ENCODE measurements around the gene SULT2B1.
"Not testable (repeated sequence)": the region's sequence is repeated elsewhere in the genome, so short reads cannot be mapped to it uniquely, and the experiment has no call there.

Gene SULT2B1

GRCh38 chr19:48569814-48570213 lies 17.8 kb downstream of the SULT2B1 start:
- H3K36me3 Mint-ChIP-seq = no peaks in the 10 kb centered on the region
- no peaks in the 10 kb centered on the region for H3K9me3 Mint-ChIP-seq
- no peak overlapping the region for H3K27ac Mint-ChIP-seq
- H3K4me1 Mint-ChIP-seq = no peaks in the 10 kb centered on the region
- no peak overlapping the region for H3K4me3 Mint-ChIP-seq
- ATAC-seq = no peak
- peaks cover 35% of the 10 kb centered on the region for H3K27me3 Mint-ChIP-seq

GRCh38 chr19:48571378-48572162 lies 19.6 kb downstream of the SULT2B1 start:
- Mint-ChIP-seq H3K27ac (no peak overlapping the region), H3K27me3 (peaks cover 20% of the 10 kb centered on the region), H3K36me3 (no peaks in the 10 kb centered on the region), H3K4me3 (no peak overlapping the region), H3K4me1 (no peaks in the 10 kb centered on the region), H3K9me3 (no peaks in the 10 kb centered on the region)
- no peak for ATAC-seq

- ATAC-seq = no peak
- H3K4me3 Mint-ChIP-seq = no peak overlapping the region
- H3K27me3 Mint-ChIP-seq = peaks cover 7% of the 10 kb centered on the region
- H3K9me3 Mint-ChIP-seq = no peaks in the 10 kb centered on the region
- H3K36me3 Mint-ChIP-seq = no peaks in the 10 kb centered on the region
- H3K4me1 Mint-ChIP-seq = no peaks in the 10 kb centered on the region
- no peak overlapping the region for H3K27ac Mint-ChIP-seq
Observed at GRCh38 chr19:48573163-48573505, 21.2 kb downstream of the SULT2B1 start.

GRCh38 chr19:48575931-48576622 lies 24.1 kb downstream of the SULT2B1 start:
- Mint-ChIP-seq H3K4me1 (no peaks in the 10 kb centered on the region), H3K36me3 (no peaks in the 10 kb centered on the region), H3K4me3 (no peak overlapping the region), H3K27me3 (no peaks in the 10 kb centered on the region), H3K9me3 (no peaks in the 10 kb centered on the region), H3K27ac (no peak overlapping the region)
- ATAC-seq = no peak

GRCh38 chr19:48577908-48578307 lies 25.9 kb downstream of the SULT2B1 start:
- not testable (repeated sequence) for ATAC-seq, H3K27ac Mint-ChIP-seq, H3K9me3 Mint-ChIP-seq, H3K36me3 Mint-ChIP-seq, H3K27me3 Mint-ChIP-seq, H3K4me1 Mint-ChIP-seq, H3K4me3 Mint-ChIP-seq

- peaks cover 2% of the 10 kb centered on the region for H3K4me1 Mint-ChIP-seq
- peaks cover 10% of the 10 kb centered on the region for H3K27me3 Mint-ChIP-seq
- no peaks in the 10 kb centered on the region for H3K36me3 Mint-ChIP-seq
Observed at GRCh38 chr19:48578891-48579290, 26.9 kb downstream of the SULT2B1 start.

GRCh38 chr19:48582168-48582567 lies 30.2 kb downstream of the SULT2B1 start:
- H3K27me3 Mint-ChIP-seq = peaks cover 19% of the 10 kb centered on the region
- H3K4me1 Mint-ChIP-seq = peaks cover 8% of the 10 kb centered on the region
- no peaks in the 10 kb centered on the region for H3K36me3 Mint-ChIP-seq
- no peak overlapping the region for H3K27ac Mint-ChIP-seq
- ATAC-seq = no peak
- H3K9me3 Mint-ChIP-seq = peaks cover 3% of the 10 kb centered on the region
- H3K4me3 Mint-ChIP-seq = no peak overlapping the region

More at GRCh38 chr19:48578891-48579290, 26.9 kb downstream of the SULT2B1 start:
- no peak overlapping the region for H3K27ac Mint-ChIP-seq
- no peak for ATAC-seq
- no peaks in the 10 kb centered on the region for H3K9me3 Mint-ChIP-seq
- no peak overlapping the region for H3K4me3 Mint-ChIP-seq

- Mint-ChIP-seq H3K4me3 (no peak overlapping the region), H3K4me1 (peaks cover 19% of the 10 kb centered on the region), H3K27me3 (peaks cover 16% of the 10 kb centered on the region), H3K9me3 (peaks cover 3% of the 10 kb centered on the region), H3K36me3 (no peaks in the 10 kb centered on the region), H3K27ac (no peak overlapping the region)
- no peak for ATAC-seq
Observed at GRCh38 chr19:48587387-48587786, 35.4 kb downstream of the SULT2B1 start.

- Mint-ChIP-seq H3K4me1 (peaks cover 18% of the 10 kb centered on the region), H3K36me3 (no peaks in the 10 kb centered on the region), H3K27me3 (peaks cover 10% of the 10 kb centered on the region), H3K4me3 (peak overlapping the region; percentile 72), H3K9me3 (peaks cover 3% of the 10 kb centered on the region), H3K27ac (peak overlapping the region; percentile 13)
- ATAC-seq = peak; percentile 88
Observed at GRCh38 chr19:48588670-48589401, 36.9 kb downstream of the SULT2B1 start.

GRCh38 chr19:48591021-48591420 lies 39.0 kb downstream of the SULT2B1 start:
- Mint-ChIP-seq H3K4me1 (peaks cover 11% of the 10 kb centered on the region), H3K27me3 (no peaks in the 10 kb centered on the region), H3K27ac (no peak overlapping the region), H3K36me3 (no peaks in the 10 kb centered on the region), H3K4me3 (no peak overlapping the region), H3K9me3 (no peaks in the 10 kb centered on the region)
- ATAC-seq = no peak

GRCh38 chr19:48595171-48595570 lies 43.2 kb downstream of the SULT2B1 start:
- Mint-ChIP-seq H3K4me3 (no peak overlapping the region), H3K36me3 (no peaks in the 10 kb centered on the region), H3K27ac (no peak overlapping the region)

GRCh38 chr19:48595833-48596232 lies 43.9 kb downstream of the SULT2B1 start:
- no peak overlapping the region for H3K27ac Mint-ChIP-seq
- H3K36me3 Mint-ChIP-seq = no peaks in the 10 kb centered on the region
- H3K4me1 Mint-ChIP-seq = peaks cover 9% of the 10 kb centered on the region
- ATAC-seq = no peak
- H3K9me3 Mint-ChIP-seq = no peaks in the 10 kb centered on the region
- peaks cover 10% of the 10 kb centered on the region for H3K27me3 Mint-ChIP-seq
- no peak overlapping the region for H3K4me3 Mint-ChIP-seq

More at GRCh38 chr19:48595171-48595570, 43.2 kb downstream of the SULT2B1 start:
- Mint-ChIP-seq H3K4me1 (peaks cover 9% of the 10 kb centered on the region), H3K27me3 (peaks cover 10% of the 10 kb centered on the region), H3K9me3 (no peaks in the 10 kb centered on the region)
- no peak for ATAC-seq

- H3K4me3 Mint-ChIP-seq = no peak overlapping the region
Observed at GRCh38 chr19:48596237-48596636, 44.3 kb downstream of the SULT2B1 start.

GRCh38 chr19:48596679-48597465 lies 44.9 kb downstream of the SULT2B1 start:
- H3K4me1 Mint-ChIP-seq = peaks cover 9% of the 10 kb centered on the region
- H3K4me3 Mint-ChIP-seq = peak overlapping the region; percentile 59
- no peaks in the 10 kb centered on the region for H3K36me3 Mint-ChIP-seq
- peaks cover 10% of the 10 kb centered on the region for H3K27me3 Mint-ChIP-seq
- H3K27ac Mint-ChIP-seq = peak overlapping the region; percentile 77
- H3K9me3 Mint-ChIP-seq = no peaks in the 10 kb centered on the region
- ATAC-seq = peak; percentile 78

More at GRCh38 chr19:48596237-48596636, 44.3 kb downstream of the SULT2B1 start:
- Mint-ChIP-seq H3K27me3 (peaks cover 10% of the 10 kb centered on the region), H3K4me1 (peaks cover 9% of the 10 kb centered on the region), H3K36me3 (no peaks in the 10 kb centered on the region), H3K9me3 (no peaks in the 10 kb centered on the region), H3K27ac (no peak overlapping the region)
- ATAC-seq = no peak

All from stimulated activated memory B cell treated with anti-CD40 and anti-IgM and Interleukin-4, amounts not matched to agents 10 μg/mL and 1 μg/mL and 100 μg/mL, for 72 hours (primary cell).